HepG2 (cell line): ENCODE measurements around the gene MRPS2. TPM values are rescaled to one million over a fixed set of nuclear protein-coding genes. Genes with fewer than 3 reads are reported as not detected.
A peak's percentile ranks its signal among the peaks of the same experiment; 100 is the strongest.

Source experiments
- ATAC-seq: fragments of 200-7000 bp; cut with Tn5 transposase; 3 replicates; pipeline ENCODE4 v1.9.1; 2020; ENCODE audit warnings: mild to moderate bottlenecking, moderate library complexity
- BruUV-seq: library from RNA; stranded (reverse); fragments of 400-500 nt; replicated peaks from 2 replicates; lab custom pipeline; 2021; lab: Mats Ljungman, UMichigan
- CTCF ChIA-PET: fragments of 300-600 bp; formaldehyde crosslinking; extraction: SDS; loops from one replicate; lab custom pipeline; 2021; ENCODE audit warnings: low total read pairs, inconsistent platforms, low intra/inter-chr PET ratio; lab: Yijun Ruan, JAX
- POLR2A ChIA-PET: fragments of 350-600 bp; sonication (Branson Sonifier 250); formaldehyde crosslinking; loops from one replicate; lab custom pipeline; 2020; ENCODE audit warnings: antibody characterized with exemption, inconsistent platforms; lab: Yijun Ruan, JAX
- DNase-seq: peaks from one replicate; pipeline ENCODE4 v3.0.0-alpha.2; 2015; ENCODE audit warnings: low spot score
- FAIRE-seq: peaks from 3 replicates; lab custom pipeline; 2011; peaks lifted over from hg19 to GRCh38; lab: Jason Lieb, UNC
- H2AFZ ChIP-seq: one replicate; pipeline ENCODE4 v1.6.1; 2011; ENCODE audit warnings: low read length, inconsistent platforms
- H3K27ac ChIP-seq: fragments of 300-600 bp; 3 replicates; pipeline ENCODE4 v1.8.0; 2011; ENCODE audit warnings: mixed run types, mild to moderate bottlenecking, mixed read lengths, low read length, inconsistent platforms; ENCODE audit not compliant: insufficient read depth; ENCODE audit errors: extremely low read length
- H3K27me3 ChIP-seq, 2 experiments: fragments of 200-600 bp in 1 of 2; 2 replicates in 1 of 2; 3 replicates in 1 of 2; pipeline versions ENCODE4 v1.6.0 to v1.8.0; 2011; ENCODE audit warnings: low read length in 2 of 2, mild to moderate bottlenecking in 2 of 2, moderate library complexity in 2 of 2, inconsistent platforms in 1 of 2; ENCODE audit not compliant: insufficient read depth in 2 of 2, control insufficient read depth in 1 of 2
- H3K36me3 ChIP-seq, 2 experiments: fragments of 200-600 bp in 1 of 2; replicated peaks in 1 of 2; 2 replicates in 1 of 2; 3 replicates in 1 of 2; pipeline versions ENCODE4 v1.5.1 to v1.8.0; 2011; ENCODE audit warnings: low read length in 2 of 2, inconsistent platforms in 1 of 2; ENCODE audit not compliant: insufficient read depth in 2 of 2, control insufficient read depth in 1 of 2
- H3K4me1 ChIP-seq: 2 replicates; pipeline ENCODE4 v1.5.1; 2012; ENCODE audit warnings: low read length, inconsistent platforms; ENCODE audit not compliant: insufficient read depth
- H3K4me2 ChIP-seq: 2 replicates; pipeline ENCODE4 v1.6.0; 2011; ENCODE audit warnings: low read depth, low read length, inconsistent platforms
- H3K4me3 ChIP-seq, 3 experiments: fragments of 200-600 bp in 1 of 3; sonication (generic), shearing (Covaris generic) in 1 of 3; replicated peaks in 1 of 3; 2 replicates each; pipeline ENCODE4 v1.5.1; 2011 to 2016; ENCODE audit warnings: low read length in 3 of 3, inconsistent platforms in 2 of 3, low read depth in 2 of 3, mild to moderate bottlenecking in 2 of 3, control low read depth in 1 of 3, mixed read lengths in 1 of 3; ENCODE audit not compliant: insufficient read depth in 1 of 3
- H3K79me2 ChIP-seq: one replicate; pipeline ENCODE4 v1.6.1; 2011; ENCODE audit warnings: low read length, inconsistent platforms; ENCODE audit not compliant: insufficient read depth
- H3K9ac ChIP-seq: 2 replicates; pipeline ENCODE4 v1.6.0; 2011; ENCODE audit warnings: mild to moderate bottlenecking, low read depth, low read length, inconsistent platforms; ENCODE audit not compliant: insufficient read depth
- H3K9me3 ChIP-seq: 2 replicates; pipeline ENCODE4 v1.5.1; 2012; ENCODE audit warnings: mild to moderate bottlenecking, low read length
- H4K20me1 ChIP-seq: 2 replicates; pipeline ENCODE4 v1.6.0; 2011; ENCODE audit warnings: inconsistent platforms, mild to moderate bottlenecking, low read length, moderate library complexity; ENCODE audit not compliant: insufficient read depth
- MXI1 ChIP-seq: IDR thresholded peaks from 3 replicates; pipeline ENCODE4 v1.6.1; 2012; ENCODE audit warnings: low read depth, low read length, inconsistent platforms, borderline replicate concordance
- RELA ChIP-seq: sonication (generic); formaldehyde crosslinking; IDR thresholded peaks from 2 replicates; pipeline ENCODE4 v1.4.0; 2020; ENCODE audit warnings: missing genetic modification reagents
- ZNF746 ChIP-seq: sonication (generic); formaldehyde crosslinking; IDR thresholded peaks from 2 replicates; pipeline ENCODE4 v1.8.0; 2022; ENCODE audit warnings: mild to moderate bottlenecking, missing genetic modification reagents
- WGBS: methylation state at CpG from one replicate; pipeline ENCODE4 v1.1.6; 2017; ENCODE audit warnings: low lambda C conversion rate; 5-methylcytosine and 5-hydroxymethylcytosine counted together
- in situ Hi-C: cut with HindIII; loops from 2 replicates; pipeline ENCODE4 v1.10.0; 2017; ENCODE audit warnings: low pct_unique_long_range_greater_than_20kb; ENCODE audit not compliant: extremely low pct_ligation_motif_present
- intact Hi-C: fragments of 100-400 bp; cut with micrococcal nuclease; formaldehyde crosslinking; loops from one replicate; pipeline ENCODE4 v1.10.0; 2022; ENCODE audit not compliant: unreplicated experiment
- polyA plus RNA-seq, 8 experiments: library from polyadenylated mRNA; depleted of rRNA in 3 of 8; stranded (reverse) in 7 of 8; unstranded in 1 of 8; fragments of >200 nt; fragmentation: Illumina TruSeq in 4 of 8; extraction: Trizol in 4 of 8; gene quantifications; 2 replicates each; pipeline versions ENCODE4 v1.2.1 to v1.2.3, GENCODE V29; 2011 to 2016; ENCODE audit warnings: low read depth in 4 of 8, missing spikeins in 1 of 8, mixed read lengths in 1 of 8; ENCODE audit not compliant: insufficient read depth in 1 of 8
- total RNA-seq, 5 experiments: library from RNA; depleted of rRNA; stranded (reverse); fragments of >200 nt; fragmentation: Illumina TruSeq; extraction: Trizol; gene quantifications; 2 replicates each; pipeline ENCODE4 v1.2.3, GENCODE V29; 2016; ENCODE audit warnings: low read depth in 1 of 5
- TF ChIP-seq, protein P1 (sequence below): sonication (generic); formaldehyde crosslinking; conservative IDR thresholded peaks from 2 replicates; pipeline ENCODE4 v1.4.0; 2020; ENCODE audit warnings: mild to moderate bottlenecking, missing genetic modification reagents, moderate library complexity

Gene MRPS2
- total and polyA plus RNA-seq, 2 of the 13 experiments (the other 11 are each of a cell fraction or from before 2014, with no cell fraction given): 44.4 to 86.7 TPM

GRCh38 chr9:135480940-135481310, 19.6 kb upstream of the MRPS2 start:
- peak overlapping the region; percentile 86 for H3K9ac ChIP-seq
- no peak overlapping the region for H2AFZ ChIP-seq
- ChIA-PET CTCF (no interaction called here), POLR2A (interaction anchor here (1.2 to 1.5 kb wide), 3 partner anchors 10 to 24 kb away, joined by 5 to 16 read pairs (median 12); partner anchors contain the start of gene MRPS2)
- no TSS peak for BruUV-seq
- DNase-seq: no peak
- peaks cover 11 to 26% of the 10 kb centered on the region in 2 experiments; a peak in 4 of 5 replicates for H3K36me3 ChIP-seq
- intact Hi-C loops: loop anchor here (2.0 kb wide), 1 partner anchor 20 kb away; the partner anchor contains the start of gene MRPS2
- H3K79me2 ChIP-seq: peaks cover 16% of the 10 kb centered on the region
- ATAC-seq: peak; percentile 7
- H3K4me2 ChIP-seq: peak overlapping the region; percentile 96
- no peaks in the 10 kb centered on the region; the same call in 1 of the 2 replicates for H4K20me1 ChIP-seq
- H3K27me3 ChIP-seq: no peaks in the 10 kb centered on the region; a peak in 1 of 5 replicates
- in situ Hi-C loops: no loop called here
- 54% methylated on average over 6 of the region's 11 CpGs for WGBS
- FAIRE-seq: no peak
- H3K4me3 ChIP-seq: peak overlapping the region; percentile 93 to 97 (median 95)
- peak overlapping the region; percentile 75 for H3K27ac ChIP-seq
- TF ChIP-seq, protein P1, sequence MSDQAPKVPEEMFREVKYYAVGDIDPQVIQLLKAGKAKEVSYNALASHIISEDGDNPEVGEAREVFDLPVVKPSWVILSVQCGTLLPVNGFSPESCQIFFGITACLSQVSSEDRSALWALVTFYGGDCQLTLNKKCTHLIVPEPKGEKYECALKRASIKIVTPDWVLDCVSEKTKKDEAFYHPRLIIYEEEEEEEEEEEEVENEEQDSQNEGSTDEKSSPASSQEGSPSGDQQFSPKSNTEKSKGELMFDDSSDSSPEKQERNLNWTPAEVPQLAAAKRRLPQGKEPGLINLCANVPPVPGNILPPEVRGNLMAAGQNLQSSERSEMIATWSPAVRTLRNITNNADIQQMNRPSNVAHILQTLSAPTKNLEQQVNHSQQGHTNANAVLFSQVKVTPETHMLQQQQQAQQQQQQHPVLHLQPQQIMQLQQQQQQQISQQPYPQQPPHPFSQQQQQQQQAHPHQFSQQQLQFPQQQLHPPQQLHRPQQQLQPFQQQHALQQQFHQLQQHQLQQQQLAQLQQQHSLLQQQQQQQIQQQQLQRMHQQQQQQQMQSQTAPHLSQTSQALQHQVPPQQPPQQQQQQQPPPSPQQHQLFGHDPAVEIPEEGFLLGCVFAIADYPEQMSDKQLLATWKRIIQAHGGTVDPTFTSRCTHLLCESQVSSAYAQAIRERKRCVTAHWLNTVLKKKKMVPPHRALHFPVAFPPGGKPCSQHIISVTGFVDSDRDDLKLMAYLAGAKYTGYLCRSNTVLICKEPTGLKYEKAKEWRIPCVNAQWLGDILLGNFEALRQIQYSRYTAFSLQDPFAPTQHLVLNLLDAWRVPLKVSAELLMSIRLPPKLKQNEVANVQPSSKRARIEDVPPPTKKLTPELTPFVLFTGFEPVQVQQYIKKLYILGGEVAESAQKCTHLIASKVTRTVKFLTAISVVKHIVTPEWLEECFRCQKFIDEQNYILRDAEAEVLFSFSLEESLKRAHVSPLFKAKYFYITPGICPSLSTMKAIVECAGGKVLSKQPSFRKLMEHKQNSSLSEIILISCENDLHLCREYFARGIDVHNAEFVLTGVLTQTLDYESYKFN (CRISPR knock-in tag): no peak
- TF ChIP-seq ZNF746 (0 out of 2 replicates have a peak, but pooled peaks have one; percentile 9), RELA (CRISPR knock-in tag) (no peak), MXI1 (no peak)
- H3K4me1 ChIP-seq: peaks cover 45% of the 10 kb centered on the region
- H3K9me3 ChIP-seq: no peaks in the 10 kb centered on the region
